Measurements from ENCODE around the gene GPR137. TPM values are rescaled to one million over a fixed set of nuclear protein-coding genes. Genes with fewer than 3 reads are reported as not detected.

Gene GPR137
- total and polyA plus RNA-seq, 12 donors = 15.6 to 69.8 (median 41.2) TPM

DNA sequence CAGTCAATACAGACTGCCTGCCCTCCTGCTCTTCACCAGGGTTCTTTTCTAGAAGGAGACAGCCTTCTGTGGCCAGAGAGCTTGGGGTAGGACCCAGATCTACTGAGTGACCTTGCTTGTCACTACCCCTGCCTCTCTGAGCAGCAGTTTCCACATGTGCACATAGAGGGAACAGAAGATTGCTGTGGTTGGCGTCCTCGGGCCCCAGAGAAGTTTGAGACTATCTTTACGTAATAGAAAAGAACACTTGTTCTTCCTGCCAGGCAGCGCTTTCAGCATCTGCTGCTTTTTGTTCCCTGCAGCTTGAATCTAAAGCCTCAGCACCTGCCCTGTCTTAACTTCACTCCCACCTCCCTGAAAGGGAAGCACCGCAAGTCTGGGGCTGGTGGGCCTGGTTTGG is 46.6 kb upstream of the GPR137 start:
- H3K4me3 ChIP-seq = no peak overlapping the region
- H3K27me3 ChIP-seq = no peaks in the 10 kb centered on the region
- TF ChIP-seq POLR2A (IDR thresholded peaks at IDR 0.05) = no peak
- TF ChIP-seq, protein P1, sequence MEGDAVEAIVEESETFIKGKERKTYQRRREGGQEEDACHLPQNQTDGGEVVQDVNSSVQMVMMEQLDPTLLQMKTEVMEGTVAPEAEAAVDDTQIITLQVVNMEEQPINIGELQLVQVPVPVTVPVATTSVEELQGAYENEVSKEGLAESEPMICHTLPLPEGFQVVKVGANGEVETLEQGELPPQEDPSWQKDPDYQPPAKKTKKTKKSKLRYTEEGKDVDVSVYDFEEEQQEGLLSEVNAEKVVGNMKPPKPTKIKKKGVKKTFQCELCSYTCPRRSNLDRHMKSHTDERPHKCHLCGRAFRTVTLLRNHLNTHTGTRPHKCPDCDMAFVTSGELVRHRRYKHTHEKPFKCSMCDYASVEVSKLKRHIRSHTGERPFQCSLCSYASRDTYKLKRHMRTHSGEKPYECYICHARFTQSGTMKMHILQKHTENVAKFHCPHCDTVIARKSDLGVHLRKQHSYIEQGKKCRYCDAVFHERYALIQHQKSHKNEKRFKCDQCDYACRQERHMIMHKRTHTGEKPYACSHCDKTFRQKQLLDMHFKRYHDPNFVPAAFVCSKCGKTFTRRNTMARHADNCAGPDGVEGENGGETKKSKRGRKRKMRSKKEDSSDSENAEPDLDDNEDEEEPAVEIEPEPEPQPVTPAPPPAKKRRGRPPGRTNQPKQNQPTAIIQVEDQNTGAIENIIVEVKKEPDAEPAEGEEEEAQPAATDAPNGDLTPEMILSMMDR (IDR thresholded peaks at IDR 0.05) = no peak
- H3K27ac ChIP-seq = peak overlapping the region in 4 of 5 donors; percentile 97 to 99 (median 98)
- H3K36me3 ChIP-seq (replicated peaks in 1 of 2) = peaks cover 0 to 27% of the 10 kb centered on the region in 2 donors
- WGBS, 4 donors = 75 to 89% (median 76%) methylated on average over 5 of the region's 5 CpGs
- peak in 2 of 7 donors; percentile 21 to 32 for DNase-seq
- H3K4me1 ChIP-seq (replicated peaks in 1 of 2) = peaks cover 21 to 38% of the 10 kb centered on the region in 2 donors
- intact Hi-C loops (cut with DNase I) = no loop called here
- H3K9me3 ChIP-seq (replicated peaks in 1 of 3) = no peaks in the 10 kb centered on the region

DNA sequence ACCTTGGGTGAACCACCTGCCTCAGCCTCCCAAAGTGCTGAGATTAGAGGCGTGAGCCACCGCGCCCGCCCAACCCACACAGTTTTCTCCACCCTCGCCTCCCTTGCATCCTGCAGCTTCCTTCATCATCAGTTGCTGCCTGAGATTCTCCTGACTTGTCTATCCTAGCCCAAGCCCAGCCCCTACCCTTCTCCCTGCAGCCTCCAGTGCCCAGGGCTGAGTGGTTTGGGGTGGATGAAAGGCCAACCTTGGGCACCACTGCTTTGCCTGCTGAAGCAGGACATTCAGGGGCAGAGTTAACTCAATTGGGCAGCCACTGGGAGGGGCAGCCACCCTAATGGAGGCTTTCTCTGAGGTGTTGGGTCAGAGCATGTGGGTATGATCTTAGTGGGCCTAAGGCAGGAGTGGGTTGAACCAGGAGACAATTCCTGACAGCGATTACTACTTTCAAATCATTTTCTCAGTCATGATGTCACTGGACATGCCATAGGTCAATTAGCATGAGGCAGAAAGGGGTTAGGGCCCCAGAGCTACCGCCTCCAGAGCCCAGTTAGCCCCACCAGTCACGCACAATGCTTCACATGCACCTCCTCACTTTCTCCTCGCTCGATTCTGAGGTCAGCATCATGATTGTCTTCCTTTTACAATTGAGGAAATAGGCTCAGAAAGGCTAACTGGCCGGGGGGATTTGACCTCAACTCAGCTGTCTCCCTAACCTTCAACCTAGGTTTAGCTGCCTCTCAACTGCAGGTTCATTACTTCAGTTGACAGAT is 45.8 kb upstream of the GPR137 start:
- intact Hi-C loops (cut with DNase I) = no loop called here
- Histone ChIP-seq H3K27ac (peak overlapping the region; percentile 80 to 99 (median 97)), H3K27me3 (no peaks in the 10 kb centered on the region), H3K4me3 (peak overlapping the region in 1 of 4 donors; percentile 99), H3K4me1 (replicated peaks in 1 of 2) (peaks cover 21 to 39% of the 10 kb centered on the region in 2 donors), H3K36me3 (replicated peaks in 1 of 2) (peaks cover 0 to 31% of the 10 kb centered on the region in 2 donors), H3K9me3 (replicated peaks in 1 of 3) (no peaks in the 10 kb centered on the region)
- TF ChIP-seq, protein P1 (IDR thresholded peaks at IDR 0.05) = no peak
- TF ChIP-seq POLR2A (IDR thresholded peaks at IDR 0.05) = no peak
- WGBS, 4 donors = 77 to 85% (median 79%) methylated on average over 11 of the region's 11 CpGs
- peak in 3 of 7 donors; percentile 31 to 73 (median 55) for DNase-seq

DNA sequence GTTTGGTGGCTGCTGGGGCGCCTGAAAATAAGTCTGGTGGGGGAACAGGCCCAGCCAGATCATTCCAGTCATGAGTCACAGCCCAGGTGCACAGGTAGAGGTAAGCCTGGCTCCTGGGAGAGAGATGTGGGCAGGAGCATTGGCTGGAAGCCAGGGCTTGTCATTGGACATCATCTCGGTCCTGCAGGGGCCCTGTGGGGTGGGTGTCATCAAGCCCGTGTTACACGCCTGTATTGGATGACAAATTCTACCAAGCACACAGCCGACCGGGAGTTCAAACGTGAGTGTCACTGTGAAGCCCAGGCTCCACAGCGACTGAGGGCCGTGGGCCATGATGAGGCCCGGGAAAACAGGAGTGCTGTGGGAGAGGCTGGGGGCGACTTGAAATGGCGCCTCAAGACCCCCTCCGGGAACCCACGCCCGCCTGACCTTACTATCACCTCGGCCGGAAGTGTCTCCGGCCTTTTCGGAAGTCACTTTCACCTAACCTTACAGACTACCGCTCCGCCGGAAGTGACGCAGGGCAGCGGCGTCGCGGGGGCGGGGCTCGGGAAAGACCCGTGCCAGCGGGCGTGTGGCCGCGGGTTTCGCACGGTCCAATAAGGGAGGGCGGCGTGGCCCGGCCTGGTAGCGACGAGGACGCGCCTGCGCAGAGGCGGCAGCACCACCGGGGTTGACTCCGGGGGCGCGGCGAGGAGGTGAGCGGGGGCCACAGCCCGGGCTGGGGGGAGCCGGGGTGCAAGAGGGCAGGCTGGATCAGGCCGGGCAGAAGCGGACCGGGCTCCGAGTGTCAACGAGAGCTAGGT is 45.0 kb upstream of the GPR137 start, which contains the start of gene FKBP2:
Gene FKBP2, plus strand, starts transcription at position 661 of the 806 bp plus-strand sequence. CDS start 1,293 bp downstream, outside the sequence.
- intact Hi-C loops (cut with DNase I) = no loop called here
- H3K4me3 ChIP-seq = peak within 1 kb of the TSS; percentile 71 to 99 (median 91)
- DNase-seq = peak; percentile 97 to 99 (median 98)
- H3K9me3 ChIP-seq (replicated peaks in 1 of 3) = no peaks in the 10 kb centered on the region
- 0 to 3% (median 1%) methylated on average over 17 to 58 of the region's 58 CpGs for WGBS, 4 donors
- H3K27me3 ChIP-seq = no peaks in the 10 kb centered on the region
- H3K4me1 ChIP-seq (replicated peaks in 1 of 2) = peaks cover 29 to 41% of the 10 kb centered on the region in 2 donors
- peak; percentile 71 to 94 for TF ChIP-seq POLR2A (IDR thresholded peaks at IDR 0.05)
- TF ChIP-seq, protein P1 (IDR thresholded peaks at IDR 0.05) = no peak
- H3K36me3 ChIP-seq (replicated peaks in 1 of 2) = peaks cover 0 to 31% of the 10 kb centered on the region in 2 donors
- peak within 1 kb of the TSS; percentile 80 to 99 (median 97) for H3K27ac ChIP-seq

DNA sequence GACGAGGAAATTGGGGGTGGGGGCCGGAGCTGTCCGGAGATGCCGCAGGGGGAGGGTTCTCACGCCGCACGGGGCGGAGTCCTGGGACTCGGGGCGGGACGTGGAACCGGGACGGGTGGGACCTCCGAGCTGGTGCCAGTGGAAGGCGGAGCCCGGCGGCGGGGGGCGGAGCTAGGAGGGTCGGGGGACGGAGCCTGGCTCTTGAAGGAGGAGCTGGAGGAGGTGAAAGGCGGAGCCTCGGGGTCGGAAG is 44.5 kb upstream of the GPR137 start:
- WGBS, 4 donors = 0 to 1% (median 1%) methylated on average over 20 to 24 of the region's 24 CpGs; no CpG with 5 or more reads in 1 of the 4 donors
- H3K27ac ChIP-seq = peak overlapping the region; percentile 80 to 99 (median 97)
- H3K4me1 ChIP-seq (replicated peaks in 1 of 2) = peaks cover 32 to 43% of the 10 kb centered on the region in 2 donors
- H3K4me3 ChIP-seq = peak overlapping the region in 3 of 4 donors; percentile 22 to 99 (median 71)
- no peaks in the 10 kb centered on the region for H3K9me3 ChIP-seq (replicated peaks in 1 of 3)
- peak; percentile 100 for DNase-seq
- TF ChIP-seq, protein P1 (IDR thresholded peaks at IDR 0.05) = no peak
- no peak for TF ChIP-seq POLR2A (IDR thresholded peaks at IDR 0.05)
- intact Hi-C loops (cut with DNase I) = no loop called here
- no peaks in the 10 kb centered on the region for H3K27me3 ChIP-seq
- peaks cover 0 to 31% of the 10 kb centered on the region in 2 donors for H3K36me3 ChIP-seq (replicated peaks in 1 of 2)

Measured in adrenal gland (tissue), 12 donors.